PC-3 (cell line): ENCODE measurements around the gene CTBP2.

Source experiments
- EZH2 ChIP-seq: fragments of 300-600 bp; sonication (generic); IDR thresholded peaks from one replicate; pipeline ENCODE4 v1.6.1; 2017; ENCODE audit warnings: antibody characterized with exemption, mild to moderate bottlenecking, low read length; ENCODE audit not compliant: unreplicated experiment
- TF ChIP-seq, protein P1 (sequence below): fragments of 300-600 bp; sonication (generic); conservative IDR thresholded peaks from 2 replicates; pipeline ENCODE4 v1.5.1; 2017; ENCODE audit warnings: antibody characterized with exemption, low read depth, mild to moderate bottlenecking, low read length

DNA sequence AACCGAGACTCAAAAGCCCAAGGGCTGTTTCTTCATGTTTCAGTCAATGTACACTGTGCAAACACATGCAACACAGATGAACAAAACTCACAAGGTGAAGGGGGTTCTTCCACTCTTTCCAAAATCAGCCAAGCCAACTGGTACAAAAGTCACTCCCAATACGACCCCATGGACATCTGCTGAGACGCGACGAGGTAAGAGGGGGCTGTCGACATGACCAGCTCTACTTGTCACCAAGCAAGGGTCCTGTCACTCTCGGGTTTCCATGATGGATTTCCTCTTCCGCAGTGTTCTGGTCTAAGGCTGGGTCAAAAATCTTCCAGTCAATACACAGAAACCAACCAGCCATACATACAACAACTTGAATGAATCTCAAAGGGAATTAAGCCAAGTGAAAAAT, 37.8 kb downstream of the CTBP2 start:
- TF ChIP-seq, protein P1, sequence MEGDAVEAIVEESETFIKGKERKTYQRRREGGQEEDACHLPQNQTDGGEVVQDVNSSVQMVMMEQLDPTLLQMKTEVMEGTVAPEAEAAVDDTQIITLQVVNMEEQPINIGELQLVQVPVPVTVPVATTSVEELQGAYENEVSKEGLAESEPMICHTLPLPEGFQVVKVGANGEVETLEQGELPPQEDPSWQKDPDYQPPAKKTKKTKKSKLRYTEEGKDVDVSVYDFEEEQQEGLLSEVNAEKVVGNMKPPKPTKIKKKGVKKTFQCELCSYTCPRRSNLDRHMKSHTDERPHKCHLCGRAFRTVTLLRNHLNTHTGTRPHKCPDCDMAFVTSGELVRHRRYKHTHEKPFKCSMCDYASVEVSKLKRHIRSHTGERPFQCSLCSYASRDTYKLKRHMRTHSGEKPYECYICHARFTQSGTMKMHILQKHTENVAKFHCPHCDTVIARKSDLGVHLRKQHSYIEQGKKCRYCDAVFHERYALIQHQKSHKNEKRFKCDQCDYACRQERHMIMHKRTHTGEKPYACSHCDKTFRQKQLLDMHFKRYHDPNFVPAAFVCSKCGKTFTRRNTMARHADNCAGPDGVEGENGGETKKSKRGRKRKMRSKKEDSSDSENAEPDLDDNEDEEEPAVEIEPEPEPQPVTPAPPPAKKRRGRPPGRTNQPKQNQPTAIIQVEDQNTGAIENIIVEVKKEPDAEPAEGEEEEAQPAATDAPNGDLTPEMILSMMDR = no peak
- no peak for TF ChIP-seq EZH2
